AG10803 (cell line): ENCODE measurements around the gene TFG.

Experiments
- DNase-seq: peaks from one replicate; pipeline ENCODE4 v3.0.0; 2010; ENCODE audit warnings: low read depth
- H3K4me3 ChIP-seq: 2 replicates; pipeline ENCODE4 v1.5.1; 2011; ENCODE audit warnings: mild to moderate bottlenecking, low read length, control low read depth
- CTCF ChIP-seq: conservative IDR thresholded peaks from 2 replicates; pipeline ENCODE4 v1.5.1; 2011; ENCODE audit warnings: mild to moderate bottlenecking, low read length, control low read depth, inconsistent platforms

TFG gene

GRCh38 chr3:100796556-100796955 lies 87.3 kb downstream of the TFG start:
- peak; percentile 43 for DNase-seq
- peak; percentile 52 for TF ChIP-seq CTCF
- H3K4me3 ChIP-seq: no peak overlapping the region

- DNase-seq: peak; percentile 49
- TF ChIP-seq CTCF: no peak
- no peak overlapping the region for H3K4me3 ChIP-seq
Measured at GRCh38 chr3:100798012-100798411, 88.7 kb downstream of the TFG start.
